ENCODE data around the gene SYT12. TPM values are rescaled to one million over a fixed set of nuclear protein-coding genes. Genes with fewer than 3 reads are reported as not detected.

Gene SYT12
- total RNA-seq, 6 experiments from 2014 or later: 1.8 to 35.3 (median 14.2) TPM

GRCh38 chr11:67032830-67033551, 10.1 kb downstream of the SYT12 start:
- TF ChIP-seq POLR2A (IDR thresholded peaks at IDR 0.05): no peak
- no peak for TF ChIP-seq CTCF (IDR thresholded peaks at IDR 0.05)
- no peak overlapping the region for H3K4me3 ChIP-seq
- intact Hi-C loops (cut with DNase I): no loop called here
- no peaks in the 10 kb centered on the region for H3K36me3 ChIP-seq
- 82% methylated on average over 9 of the region's 12 CpGs for WGBS (ENCODE audit: insufficient coverage, low coverage, low lambda C conversion rate, missing lambda C conversion rate)
- H3K27me3 ChIP-seq: no peaks in the 10 kb centered on the region
- ATAC-seq (peak; percentile 21 to 81 (median 47)), DNase-seq (no peak)
- H3K9me3 ChIP-seq: no peaks in the 10 kb centered on the region
- H3K27ac ChIP-seq: no peak overlapping the region
- peaks cover 0 to 9% (median 1%) of the 10 kb centered on the region in 4 donors for H3K4me1 ChIP-seq

- H3K4me3 ChIP-seq: no peak overlapping the region
- ATAC-seq: no peak
Observed at GRCh38 chr11:67033661-67034166, 10.8 kb downstream of the SYT12 start.

GRCh38 chr11:67034350-67034749, 11.4 kb downstream of the SYT12 start:
- 80% methylated on average over 2 of the region's 6 CpGs for WGBS (ENCODE audit: insufficient coverage, low coverage, low lambda C conversion rate, missing lambda C conversion rate)
- TF ChIP-seq CTCF (IDR thresholded peaks at IDR 0.05) (no peak), POLR2A (IDR thresholded peaks at IDR 0.05) (no peak)
- ATAC-seq: no peak
- Histone ChIP-seq H3K27ac (no peak overlapping the region), H3K27me3 (no peaks in the 10 kb centered on the region), H3K36me3 (no peaks in the 10 kb centered on the region), H3K4me1 (no peaks in the 10 kb centered on the region), H3K4me3 (no peak overlapping the region), H3K9me3 (no peaks in the 10 kb centered on the region)
- intact Hi-C loops (cut with DNase I): no loop called here
- no peak for DNase-seq

More at GRCh38 chr11:67033661-67034166, 10.8 kb downstream of the SYT12 start:
- DNase-seq: no peak
- H3K27ac ChIP-seq: no peak overlapping the region
- H3K4me1 ChIP-seq: peaks cover 0 to 2% (median 0%) of the 10 kb centered on the region in 4 donors
- 20% methylated on average over 1 of the region's 8 CpGs for WGBS (ENCODE audit: insufficient coverage, low coverage, low lambda C conversion rate, missing lambda C conversion rate)
- no peaks in the 10 kb centered on the region for H3K9me3 ChIP-seq
- intact Hi-C loops (cut with DNase I): no loop called here
- H3K27me3 ChIP-seq: no peaks in the 10 kb centered on the region
- TF ChIP-seq POLR2A (IDR thresholded peaks at IDR 0.05) (no peak), CTCF (IDR thresholded peaks at IDR 0.05) (no peak)
- no peaks in the 10 kb centered on the region for H3K36me3 ChIP-seq

GRCh38 chr11:67040147-67040546, 17.2 kb downstream of the SYT12 start:
- DNase-seq (no peak), ATAC-seq (no peak)
- 60% methylated on average over 1 of the region's 12 CpGs for WGBS (ENCODE audit: insufficient coverage, low coverage, low lambda C conversion rate, missing lambda C conversion rate)
- no peak overlapping the region for H3K4me3 ChIP-seq
- H3K36me3 ChIP-seq: no peaks in the 10 kb centered on the region
- H3K9me3 ChIP-seq: no peaks in the 10 kb centered on the region
- H3K27me3 ChIP-seq: no peaks in the 10 kb centered on the region
- no peak for TF ChIP-seq CTCF (IDR thresholded peaks at IDR 0.05)
- no peak for TF ChIP-seq POLR2A (IDR thresholded peaks at IDR 0.05)
- peaks cover 0 to 19% (median 8%) of the 10 kb centered on the region in 4 donors for H3K4me1 ChIP-seq
- intact Hi-C loops (cut with DNase I): no loop called here
- H3K27ac ChIP-seq: no peak overlapping the region
